HG02623 (cell line): ENCODE measurements around the gene SIM1.

Source experiments
- ATAC-seq: cut with Tn5 transposase; IDR thresholded peaks from one replicate; pipeline ENCODE4 v1.9.1; 2021; ENCODE audit warnings: moderate library complexity; ENCODE audit not compliant: unreplicated experiment

The SIM1 gene

DNA sequence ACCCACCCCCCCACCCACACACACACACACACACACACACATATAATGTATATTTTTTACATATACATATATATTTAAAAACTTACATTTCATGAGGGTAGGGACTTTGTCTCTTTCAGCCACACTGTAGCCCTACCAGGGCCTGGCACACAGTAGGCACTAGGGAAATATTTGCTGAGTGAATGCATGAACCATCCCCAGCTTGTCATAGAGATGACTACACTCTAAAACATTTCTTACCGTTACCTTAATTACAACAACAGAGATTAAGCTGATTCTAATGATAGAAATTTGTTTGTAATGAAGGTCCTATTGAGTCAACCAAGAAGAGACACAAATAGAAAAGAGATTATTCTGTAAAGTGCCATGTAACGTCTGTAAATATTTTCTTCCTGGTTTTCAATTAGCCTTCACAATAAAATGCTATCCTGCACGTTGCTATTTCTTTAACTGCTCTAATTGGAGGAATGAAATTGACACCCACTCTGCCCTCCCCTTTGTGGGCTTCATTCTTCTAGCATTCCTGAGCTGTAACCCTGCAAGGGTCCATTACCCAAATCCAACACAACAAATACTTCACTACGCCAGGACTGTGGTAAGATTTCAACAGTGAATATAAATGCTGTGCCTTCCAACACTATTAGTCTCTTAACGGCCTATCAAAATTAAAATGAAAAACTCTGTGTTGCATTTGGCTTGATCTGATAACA lies 30.8 kb downstream of the SIM1 start:
- ATAC-seq: no peak

DNA sequence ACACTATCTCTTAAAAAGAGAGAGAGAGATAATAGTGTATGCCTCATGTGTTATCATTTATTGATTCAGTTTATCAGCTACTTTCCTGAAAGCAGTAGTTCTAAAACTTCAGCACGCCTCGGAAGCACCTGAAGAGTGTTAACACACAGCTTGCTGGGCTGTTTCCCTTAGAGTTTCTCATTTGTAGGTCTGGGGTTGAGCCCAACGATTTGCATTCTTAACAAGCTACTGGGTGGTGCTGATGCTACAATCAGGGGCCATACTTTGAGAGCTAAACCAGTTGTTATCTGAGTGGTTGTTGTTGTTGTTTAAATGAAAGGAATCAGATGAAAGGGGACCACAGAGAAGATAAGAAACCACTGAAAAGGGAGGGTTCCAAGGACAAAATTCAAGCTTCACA lies 32.6 kb downstream of the SIM1 start:
- ATAC-seq: no peak

DNA sequence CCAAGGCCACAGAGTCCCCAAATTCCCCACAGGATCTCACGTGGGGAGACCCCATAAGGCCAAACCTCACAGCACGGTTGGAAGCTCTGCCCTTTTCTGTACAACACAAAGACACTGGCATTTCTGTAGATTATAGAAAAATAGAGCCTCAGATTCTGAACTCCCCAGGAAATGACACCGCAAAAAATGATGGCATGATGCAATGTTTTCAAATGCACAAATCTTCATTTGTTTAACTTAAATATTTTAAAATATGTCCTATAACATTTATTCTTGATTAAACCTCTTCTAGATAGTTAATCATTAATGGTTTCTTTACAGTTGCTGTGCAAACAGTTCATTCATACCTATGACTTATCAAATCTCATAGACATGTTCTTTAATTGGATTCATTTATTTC lies 33.8 kb downstream of the SIM1 start:
- ATAC-seq: no peak

DNA sequence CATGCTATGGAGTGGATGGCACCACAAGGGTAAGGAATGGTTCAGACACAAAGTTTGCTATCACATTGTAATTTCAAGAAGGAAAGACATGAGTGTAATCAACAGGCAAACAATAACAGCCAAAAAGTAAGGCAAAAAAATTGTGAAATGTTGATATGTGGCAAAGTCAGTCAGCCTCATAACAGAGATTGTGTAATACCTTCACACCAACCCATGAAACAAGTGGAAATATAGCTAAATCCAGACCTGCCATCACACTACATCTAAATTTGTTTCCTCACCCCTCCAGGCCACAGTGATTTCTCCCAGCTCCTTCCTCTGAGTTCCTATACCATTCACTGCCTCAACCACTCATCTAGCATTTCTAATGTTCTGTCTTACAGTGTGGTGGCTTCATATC lies 37.3 kb downstream of the SIM1 start:
- ATAC-seq: no peak

DNA sequence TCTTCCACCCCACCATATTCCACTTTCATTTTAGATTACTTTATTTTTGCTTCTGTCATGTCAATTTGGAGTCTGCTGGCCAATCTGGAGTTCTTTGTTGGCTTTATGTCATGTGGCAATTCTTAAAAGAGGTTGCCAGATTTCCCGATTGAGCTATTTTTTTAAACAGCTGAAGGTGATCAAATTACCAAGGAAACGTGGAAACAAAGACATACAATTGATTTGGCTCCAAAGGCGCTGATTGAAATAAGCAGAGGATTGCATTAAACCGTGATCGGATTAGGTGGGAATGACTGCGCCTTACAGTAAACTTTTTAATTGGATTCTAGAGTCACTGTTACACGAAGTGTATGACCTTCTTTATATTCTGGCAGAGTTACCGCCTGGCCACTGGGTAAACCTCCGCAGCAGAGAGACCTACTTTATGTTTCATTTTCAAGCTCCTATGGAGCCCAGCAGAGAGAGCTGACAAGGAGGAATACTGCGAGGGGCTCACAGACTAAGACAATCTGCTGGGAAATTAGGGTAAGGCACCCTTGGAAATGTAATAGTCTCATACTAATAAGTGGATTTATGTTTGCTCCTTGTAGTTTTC lies 37.9 kb downstream of the SIM1 start:
- ATAC-seq: no peak

DNA sequence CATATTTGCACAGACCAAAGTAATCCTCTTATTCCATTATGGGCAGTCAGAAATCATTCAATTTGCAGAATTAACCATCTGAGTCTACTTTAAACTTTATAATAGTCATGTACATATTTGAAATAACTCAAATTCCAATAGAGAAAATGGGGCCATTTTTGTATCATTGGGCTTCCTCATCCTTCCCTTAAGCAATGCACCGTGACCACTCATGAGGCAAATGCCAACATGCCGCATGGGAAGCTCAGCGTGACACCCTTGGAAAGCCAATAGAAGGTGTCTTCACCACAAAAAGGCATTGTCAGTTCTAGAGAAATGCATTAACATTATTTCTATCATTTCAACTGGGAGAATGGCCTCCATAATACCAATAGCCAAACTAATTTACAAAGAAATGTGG lies 38.5 kb downstream of the SIM1 start:
- ATAC-seq: no peak

DNA sequence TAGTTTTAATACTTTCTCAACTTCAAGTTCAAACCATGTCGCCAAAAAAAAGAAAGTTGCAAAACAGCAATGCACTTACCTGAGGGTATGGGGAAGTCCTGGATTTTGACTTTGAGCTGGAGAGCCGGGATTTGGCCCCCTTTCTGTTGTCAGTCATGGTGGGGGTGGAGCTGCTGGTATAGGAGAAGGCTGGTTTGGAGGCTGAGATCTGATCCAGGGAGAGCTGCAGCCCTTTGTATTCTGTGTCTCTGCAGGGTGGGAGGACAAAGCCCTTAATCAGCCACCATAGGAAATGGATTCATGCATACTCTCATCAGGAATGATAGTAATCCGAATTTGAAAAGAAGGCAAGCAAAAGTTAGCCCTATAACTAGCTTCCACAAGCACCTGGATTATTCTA lies 44.0 kb downstream of the SIM1 start:
- ATAC-seq: no peak

DNA sequence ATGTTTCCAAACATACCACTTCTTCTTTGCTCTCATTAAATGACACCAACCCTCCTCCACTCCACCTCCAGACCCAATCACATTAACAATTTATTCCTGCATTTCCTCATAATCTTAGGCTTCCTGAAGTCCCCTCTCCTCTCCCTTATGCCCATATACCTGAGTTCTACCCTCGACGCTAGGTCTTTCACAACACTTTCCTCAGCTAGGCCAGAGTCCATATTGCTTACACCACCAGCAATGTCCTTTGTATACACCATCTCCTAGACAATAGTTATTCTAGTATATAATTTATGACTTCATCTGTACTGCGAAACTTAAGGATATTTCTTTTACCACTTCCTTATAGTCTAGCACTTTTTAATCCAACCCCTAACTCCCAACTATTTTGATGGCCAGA lies 47.7 kb downstream of the SIM1 start:
- ATAC-seq: no peak

DNA sequence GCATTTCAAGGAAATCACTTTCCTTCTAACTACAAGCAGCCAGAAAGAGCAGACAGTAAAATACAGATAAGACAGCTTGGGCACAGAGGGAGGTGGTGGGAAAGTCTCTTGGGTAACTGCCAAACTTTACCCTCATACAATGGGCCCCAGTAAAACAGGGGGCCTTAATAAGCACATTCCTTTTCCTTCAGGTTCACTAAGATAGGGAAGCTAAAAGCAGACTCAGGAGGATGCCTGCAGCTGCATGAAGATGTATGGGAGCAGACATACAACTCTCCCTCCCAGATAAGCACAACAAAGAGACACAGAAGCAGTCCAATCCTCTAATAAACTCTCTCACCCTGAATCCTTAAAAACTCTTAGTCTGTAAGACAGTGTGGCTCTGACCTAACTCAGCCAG lies 49.0 kb downstream of the SIM1 start:
- no peak for ATAC-seq

DNA sequence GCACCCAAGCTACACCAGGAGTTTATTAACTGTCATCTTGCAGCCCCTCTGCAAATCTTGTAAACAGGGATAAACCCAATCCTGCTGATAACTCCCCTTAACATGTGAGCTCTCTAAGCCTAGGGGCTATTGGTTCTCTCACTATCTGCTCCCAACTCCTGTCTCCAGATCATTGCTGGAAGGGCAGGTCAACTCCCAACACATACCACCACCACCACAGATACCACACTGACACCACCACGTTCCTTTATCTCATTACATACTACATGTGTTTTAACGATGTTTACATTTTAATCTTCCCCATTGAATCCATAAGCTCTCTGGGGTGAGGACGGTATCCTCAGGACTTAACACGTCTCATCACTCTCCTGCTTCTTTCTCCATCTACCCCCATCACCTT lies 51.8 kb downstream of the SIM1 start:
- no peak for ATAC-seq

DNA sequence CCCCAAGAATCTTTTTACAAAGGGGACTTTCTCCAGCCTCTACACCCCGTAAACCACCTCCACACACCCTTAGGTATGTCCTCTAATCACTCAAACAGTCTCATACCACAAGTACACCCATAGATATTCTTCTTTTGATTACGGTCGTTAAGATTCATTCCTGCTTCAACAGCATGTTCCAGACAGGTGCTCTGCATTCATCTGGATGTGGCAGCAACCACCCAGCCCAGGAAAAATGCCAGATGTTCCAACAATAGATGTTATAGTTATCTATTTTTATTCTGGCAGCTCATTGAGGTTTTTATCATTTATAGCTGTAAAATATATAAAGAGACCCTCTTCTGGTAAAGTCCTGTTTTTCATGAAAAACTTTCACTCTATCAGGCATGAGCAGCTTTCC lies 60.7 kb downstream of the SIM1 start:
- ATAC-seq: no peak

DNA sequence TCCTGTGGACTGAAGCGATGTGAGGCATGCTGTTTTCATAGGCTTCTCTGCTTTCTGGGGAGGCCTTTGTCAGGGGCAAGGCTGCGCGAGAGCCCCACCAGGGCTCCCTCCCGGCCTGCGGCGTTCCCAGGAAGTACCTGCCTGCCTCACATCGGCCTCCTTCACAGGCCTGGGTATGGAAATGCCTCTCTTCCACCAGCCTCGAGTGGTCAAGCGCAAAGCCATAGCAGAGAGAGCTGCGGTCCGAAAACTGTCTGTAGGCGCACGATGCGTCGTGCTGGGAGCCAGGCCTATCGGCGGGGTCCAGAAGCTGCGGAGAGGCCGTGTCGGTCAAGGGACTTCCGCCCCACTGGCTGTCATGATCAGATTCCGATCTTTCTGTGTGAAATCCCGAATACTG lies 71.2 kb downstream of the SIM1 start:
- ATAC-seq: no peak

DNA sequence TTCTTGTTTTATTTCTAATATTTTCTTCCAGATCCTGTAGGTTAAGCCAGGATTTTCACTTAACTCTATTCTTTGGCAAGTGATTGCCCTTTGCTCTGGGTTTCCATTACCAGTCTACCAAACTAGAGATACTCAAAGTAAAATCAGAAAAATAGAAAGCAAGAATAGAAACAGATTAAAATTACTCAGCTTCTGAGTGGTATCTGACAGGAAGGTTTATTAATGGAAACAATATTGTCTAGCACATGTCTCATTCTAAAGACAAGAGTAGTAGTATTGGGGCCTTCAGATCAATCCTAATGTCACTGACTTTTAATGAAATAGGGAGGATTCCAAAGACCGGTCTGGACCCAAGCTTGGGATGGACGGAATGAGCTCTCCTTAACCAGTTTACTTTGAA lies 72.3 kb downstream of the SIM1 start:
- no peak for ATAC-seq

DNA sequence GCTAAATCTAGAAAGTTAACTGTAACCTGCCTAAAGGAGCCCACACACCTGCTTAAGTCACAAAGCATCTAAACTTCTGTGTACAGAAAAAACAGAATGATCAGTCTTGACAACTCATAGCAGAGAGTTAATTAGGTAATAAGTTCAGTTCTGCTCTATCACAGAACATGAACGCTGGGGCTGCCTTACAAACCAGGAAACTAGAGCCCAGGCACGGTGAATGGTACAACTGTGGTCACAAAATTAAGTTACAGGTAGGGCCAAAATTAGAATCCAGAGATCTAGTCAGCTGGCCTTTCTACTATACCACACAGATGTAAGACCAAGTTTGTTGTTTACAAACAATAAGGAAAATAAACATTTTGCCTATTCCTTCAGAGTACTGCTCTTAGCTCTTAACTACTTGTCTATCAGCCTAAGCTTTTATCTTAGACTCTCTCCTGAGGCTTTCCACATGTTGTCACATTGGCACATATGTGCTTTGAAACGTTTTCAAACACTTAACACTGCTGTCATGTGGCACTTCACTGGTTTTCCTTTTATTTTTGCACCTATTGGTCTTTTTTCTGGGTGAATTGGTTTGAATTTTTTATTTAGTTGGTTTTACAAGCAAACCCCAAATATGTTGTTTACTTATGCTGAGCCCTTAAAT lies 75.7 kb downstream of the SIM1 start:
- no peak for ATAC-seq

DNA sequence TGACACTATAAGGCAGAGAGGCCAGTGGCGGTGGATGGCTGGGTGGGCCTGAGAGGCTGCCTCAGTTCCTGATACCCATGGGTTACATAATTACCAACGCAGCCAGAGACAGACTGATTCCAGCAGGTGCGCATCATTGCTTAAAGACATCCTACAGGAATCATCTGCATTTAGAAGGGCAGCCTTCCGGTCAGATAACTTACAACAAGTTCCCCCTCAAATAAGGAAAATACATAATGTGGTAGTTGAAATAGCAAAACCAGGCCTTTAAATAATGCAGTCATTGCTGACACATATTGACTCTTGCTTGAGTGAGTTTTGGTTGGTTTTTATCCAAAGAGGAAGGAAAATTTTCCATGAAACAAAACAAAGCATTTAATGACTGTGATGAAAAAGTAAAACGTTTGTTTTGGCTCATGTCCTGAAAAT lies 81.9 kb downstream of the SIM1 start:
- no peak for ATAC-seq

DNA sequence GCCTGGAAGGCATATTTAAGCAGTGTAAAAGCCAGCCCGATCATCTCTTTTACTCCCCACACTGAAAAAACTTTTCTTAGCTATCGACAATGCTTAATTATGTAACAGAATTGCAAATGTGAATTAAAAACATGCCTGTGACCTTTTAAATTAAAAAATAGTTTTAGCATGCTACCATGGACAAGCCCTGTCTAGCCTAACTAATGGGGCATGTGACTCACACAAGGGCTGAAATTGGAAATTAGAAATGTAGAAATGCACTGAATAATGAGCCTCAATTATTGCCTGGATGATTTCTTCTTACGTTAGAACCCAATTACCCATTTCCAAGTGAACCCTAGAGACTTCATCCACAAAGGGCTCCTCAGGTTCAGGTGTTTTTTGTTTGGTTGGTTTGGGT lies 82.7 kb downstream of the SIM1 start:
- no peak for ATAC-seq

DNA sequence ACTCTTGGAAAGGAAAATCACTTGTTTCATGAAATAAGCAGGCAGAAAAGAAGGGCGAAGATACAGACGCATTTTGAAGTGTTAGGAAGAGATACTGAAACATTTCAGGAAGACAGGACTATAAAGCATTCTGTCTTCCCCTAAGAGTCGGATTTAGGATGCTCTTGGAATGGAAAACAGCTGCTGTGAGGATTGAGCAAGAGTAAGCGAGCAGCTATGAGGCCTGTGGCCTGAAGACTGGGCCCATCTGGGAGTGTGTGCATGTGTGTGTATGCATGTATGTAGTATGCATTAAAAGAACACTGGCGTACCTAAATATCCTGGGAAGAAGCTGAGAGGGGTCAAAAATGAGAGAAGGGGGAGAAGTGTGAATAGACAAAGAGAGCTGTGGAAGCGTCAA lies 83.6 kb downstream of the SIM1 start:
- ATAC-seq: no peak

DNA sequence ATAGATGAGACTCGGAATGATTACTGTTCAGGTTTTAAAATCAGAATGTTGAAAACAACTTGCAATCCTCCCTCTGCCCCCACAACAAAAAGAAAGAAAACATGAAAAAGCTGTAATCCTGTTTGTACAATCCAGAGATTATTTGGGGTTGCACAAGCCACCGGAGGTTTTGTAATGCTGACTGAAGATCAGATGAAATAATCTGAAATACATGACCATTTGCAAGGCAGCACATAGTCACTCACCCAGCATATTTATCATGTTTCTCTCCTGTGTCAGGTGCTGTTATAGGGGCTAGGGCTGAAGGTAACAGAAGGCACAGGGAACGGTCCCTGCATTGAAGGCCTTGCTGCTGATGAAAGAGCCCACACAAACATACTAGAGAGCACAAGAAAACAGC lies 85.3 kb downstream of the SIM1 start:
- ATAC-seq: no peak

DNA sequence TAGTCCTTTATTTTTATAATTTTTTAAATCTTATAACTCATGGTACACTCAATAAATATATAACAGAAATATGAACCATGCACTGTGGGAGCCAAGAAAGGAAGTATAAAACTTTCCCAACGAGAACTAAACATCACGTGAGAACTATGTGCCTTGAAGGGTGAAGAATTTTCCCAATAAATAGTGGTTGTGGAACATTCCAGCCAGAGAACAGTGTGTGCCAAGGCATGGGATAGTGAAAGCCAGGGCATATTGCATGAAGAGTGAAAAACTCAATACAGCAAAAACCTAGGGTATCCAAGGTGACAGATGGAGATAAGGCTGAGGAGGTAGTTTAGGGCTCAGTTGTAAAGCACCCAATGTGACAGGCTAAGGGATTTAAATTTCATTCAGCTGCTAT lies 86.1 kb downstream of the SIM1 start:
- no peak for ATAC-seq

DNA sequence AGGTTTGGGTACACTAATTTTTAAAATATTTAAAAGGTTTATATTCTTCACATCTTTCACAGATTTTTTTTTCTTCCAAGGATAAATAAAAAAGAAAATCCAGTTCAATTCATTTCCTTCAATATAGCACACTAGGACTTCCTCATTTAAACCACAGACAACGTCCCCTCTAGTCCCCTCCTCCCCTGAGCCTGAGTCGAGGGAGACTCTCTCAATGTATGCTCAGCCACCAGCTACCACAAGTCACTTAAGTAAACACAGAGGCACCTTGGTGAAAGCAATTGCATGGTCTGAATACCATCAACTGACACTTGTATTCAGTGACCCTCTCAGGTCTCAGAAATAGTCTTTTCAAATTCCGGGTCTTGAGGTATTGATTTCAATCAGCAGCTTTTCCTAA lies 88.6 kb downstream of the SIM1 start:
- no peak for ATAC-seq

DNA sequence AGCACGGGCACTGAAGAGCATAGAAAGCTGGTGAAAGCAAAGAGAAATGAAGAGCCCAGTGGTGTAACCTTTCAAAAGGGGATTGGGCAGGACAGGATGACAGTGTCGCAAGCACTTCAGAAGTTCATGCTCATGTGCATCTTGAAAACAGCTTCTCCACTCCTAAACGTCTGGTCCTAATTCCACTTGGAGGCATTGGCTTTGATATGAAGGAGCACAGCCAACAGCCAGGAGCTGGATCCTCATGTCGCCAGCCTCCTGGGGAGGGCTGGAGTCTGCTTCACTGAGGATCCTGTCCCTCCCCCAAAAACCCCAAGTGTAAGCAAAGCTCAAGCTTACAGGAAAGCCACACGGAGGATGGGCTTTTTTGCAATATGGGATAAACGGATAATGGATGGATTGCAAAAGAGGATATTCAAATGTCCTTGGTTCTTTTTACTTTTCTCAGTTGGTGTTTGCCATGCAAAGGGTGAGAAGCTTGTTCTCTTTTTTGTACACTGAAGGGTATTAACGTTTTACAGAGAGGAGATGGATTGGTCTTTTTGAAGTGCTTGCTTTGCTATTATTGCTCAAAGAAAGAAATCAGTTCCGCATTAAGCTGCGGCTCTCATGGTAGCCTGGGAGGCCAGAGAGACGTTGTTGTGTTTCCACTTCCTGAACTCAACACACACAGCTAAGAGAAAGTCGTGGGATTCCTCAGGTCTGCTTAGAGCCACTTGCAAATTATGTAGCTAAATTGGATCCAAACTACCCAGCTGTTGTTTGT lies 92.2 kb downstream of the SIM1 start:
- no peak for ATAC-seq

DNA sequence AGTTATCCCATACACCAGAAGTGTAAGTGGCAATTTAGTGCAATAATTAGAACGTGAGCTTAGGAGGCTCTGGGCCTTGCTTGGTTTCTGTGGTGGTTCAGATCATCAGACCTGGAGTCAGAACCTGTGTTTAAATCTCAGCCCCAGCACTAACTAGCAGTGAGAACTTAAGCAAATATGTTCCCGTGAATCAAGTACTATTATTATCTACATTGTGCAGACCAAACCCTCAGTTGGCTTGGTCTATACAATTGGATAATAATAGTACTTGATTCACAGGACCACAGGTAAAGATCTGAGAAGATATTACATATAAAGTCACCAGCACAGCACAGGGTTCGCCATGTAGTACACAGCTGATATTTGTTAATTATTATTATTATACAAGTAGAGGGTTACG lies 93.1 kb downstream of the SIM1 start:
- ATAC-seq: no peak
